OCI-LY7 (cell line): Measurements from ENCODE around the gene ITGA2.

Source experiments
- CTCF ChIP-seq: fragments of 200-600 bp; sonication (generic); conservative IDR thresholded peaks from 2 replicates; pipeline ENCODE4 v1.5.1; 2014; ENCODE audit warnings: mild to moderate bottlenecking, antibody characterized with exemption, low read length, moderate library complexity, mixed read lengths
- EZH2phosphoT487 ChIP-seq: fragments of 200-600 bp; sonication (generic); IDR thresholded peaks from 2 replicates; pipeline ENCODE4 v1.6.1; 2018; ENCODE audit warnings: low read depth, borderline replicate concordance, mild to moderate bottlenecking, mixed run types, antibody characterized with exemption, low read length, moderate library complexity, mixed read lengths

GRCh38 chr5:52996979-52997378 is 7.8 kb downstream of the ITGA2 start:
- TF ChIP-seq CTCF (no peak), EZH2phosphoT487 (no peak)
